Activated CD4-positive, alpha-beta memory T cell treated with anti-CD3 and anti-CD28 coated beads, Interleukin-2, amount 10 ng/mL, durations not matched to agents 7 days and 5 days (primary cell): ENCODE data around the gene CFAP43. TPM values are rescaled to one million over a fixed set of nuclear protein-coding genes. Genes with fewer than 3 reads are reported as not detected.

Experiments
- CTCF ChIA-PET: fragments of 350-600 bp; sonication (Branson Sonifier 250); formaldehyde crosslinking; loops from one replicate; lab custom pipeline; 2021; ENCODE audit warnings: antibody characterized with exemption, inconsistent platforms; lab: Charles Lee
- POLR2A ChIA-PET: fragments of 350-600 bp; sonication (Branson Sonifier 250); formaldehyde crosslinking; loops from one replicate; lab custom pipeline; 2021; ENCODE audit warnings: antibody characterized with exemption; lab: Charles Lee
- DNase-seq: peaks from one replicate; pipeline ENCODE4 v3.0.0-alpha.2; 2020
- H3K27ac Mint-ChIP-seq: one replicate; pipeline ENCODE4 v1.8.0; 2021; ENCODE audit warnings: mild to moderate bottlenecking, mixed read lengths
- H3K27me3 Mint-ChIP-seq: one replicate; pipeline ENCODE4 v1.8.0; 2021; ENCODE audit warnings: mixed read lengths
- H3K36me3 Mint-ChIP-seq: one replicate; pipeline ENCODE4 v1.8.0; 2021; ENCODE audit warnings: low read depth, mixed read lengths
- H3K4me1 Mint-ChIP-seq: one replicate; pipeline ENCODE4 v1.8.0; 2021; ENCODE audit warnings: mixed read lengths
- H3K4me3 Mint-ChIP-seq: one replicate; pipeline ENCODE4 v1.8.0; 2021; ENCODE audit warnings: mild to moderate bottlenecking, mixed read lengths
- H3K9me3 Mint-ChIP-seq: one replicate; pipeline ENCODE4 v1.8.0; 2021; ENCODE audit warnings: mixed read lengths
- total RNA-seq, 2 experiments: library from RNA; stranded (reverse); gene quantifications; one replicate each; pipeline ENCODE4 v1.2.3, GENCODE V29; 2021

CFAP43 gene
- total RNA-seq, 2 experiments from 2014 or later, result 0.18 to 0.25 TPM

DNA sequence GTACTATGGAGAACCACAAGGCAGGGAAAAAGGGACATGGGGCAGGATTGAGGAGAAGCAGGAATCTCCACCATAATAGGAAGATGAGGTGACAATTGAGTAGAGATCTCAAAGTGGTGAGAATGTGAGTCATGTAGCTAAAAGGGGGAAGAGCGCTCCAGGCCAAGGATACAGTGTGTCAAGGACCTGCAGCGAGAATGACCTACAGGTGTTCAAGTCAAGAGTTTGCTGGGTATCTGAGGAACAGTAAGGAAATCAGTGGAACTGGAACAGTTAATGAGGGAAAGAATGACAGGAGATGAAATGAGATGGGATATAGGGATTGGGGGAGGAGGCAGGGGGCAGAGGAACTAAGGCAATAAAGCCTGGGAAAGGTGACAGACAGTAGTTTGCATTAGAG lies 76.6 kb downstream of the CFAP43 start:
- ChIA-PET POLR2A (no interaction called here), CTCF (no interaction called here)
- peaks cover 7% of the 10 kb centered on the region for H3K36me3 Mint-ChIP-seq
- no peak overlapping the region for H3K4me3 Mint-ChIP-seq
- peaks cover 31% of the 10 kb centered on the region for H3K27me3 Mint-ChIP-seq
- no peak overlapping the region for H3K27ac Mint-ChIP-seq
- no peaks in the 10 kb centered on the region for H3K4me1 Mint-ChIP-seq
- no peak for DNase-seq
- H3K9me3 Mint-ChIP-seq, result peaks cover 18% of the 10 kb centered on the region

GRCh38 chr10:104151737-104152136 lies 80.4 kb downstream of the CFAP43 start:
- H3K27ac Mint-ChIP-seq, result no peak overlapping the region
- POLR2A ChIA-PET, result no interaction called here
- H3K4me3 Mint-ChIP-seq, result no peak overlapping the region
- H3K27me3 Mint-ChIP-seq, result peaks cover 41% of the 10 kb centered on the region
- peaks cover 7% of the 10 kb centered on the region for H3K36me3 Mint-ChIP-seq
- CTCF ChIA-PET, result interaction anchor here (0.6 kb wide), 1 partner anchor 77 kb away, joined by 3 read pairs; no protein-coding TSS in a partner anchor
- H3K4me1 Mint-ChIP-seq, result no peaks in the 10 kb centered on the region
- no peak for DNase-seq
- H3K9me3 Mint-ChIP-seq, result peaks cover 18% of the 10 kb centered on the region

- Mint-ChIP-seq H3K4me1 (no peaks in the 10 kb centered on the region), H3K27me3 (peaks cover 37% of the 10 kb centered on the region), H3K4me3 (no peak overlapping the region), H3K9me3 (peaks cover 18% of the 10 kb centered on the region), H3K27ac (no peak overlapping the region), H3K36me3 (peaks cover 7% of the 10 kb centered on the region)
- no peak for DNase-seq
- ChIA-PET POLR2A (no interaction called here), CTCF (no interaction called here)
Observed at GRCh38 chr10:104150139-104150538, 82.0 kb downstream of the CFAP43 start.

- peaks cover 41% of the 10 kb centered on the region for H3K27me3 Mint-ChIP-seq
- ChIA-PET POLR2A (interaction anchor here (1.2 to 1.6 kb wide), 3 partner anchors 25 to 115 kb away, joined by 3 to 5 read pairs (median 3); partner anchors contain the start of gene SFR1), CTCF (interaction anchor here (1.5 kb wide), 1 partner anchor 25 kb away, joined by 5 read pairs; the partner anchor contains the start of gene SFR1)
- peaks cover 5% of the 10 kb centered on the region for H3K36me3 Mint-ChIP-seq
- H3K9me3 Mint-ChIP-seq, result peaks cover 9% of the 10 kb centered on the region
- H3K4me1 Mint-ChIP-seq, result no peaks in the 10 kb centered on the region
- H3K4me3 Mint-ChIP-seq, result no peak overlapping the region
- no peak overlapping the region for H3K27ac Mint-ChIP-seq
- DNase-seq, result no peak
Observed at GRCh38 chr10:104146882-104147281, 85.3 kb downstream of the CFAP43 start.

- CTCF ChIA-PET, result no interaction called here
- H3K27ac Mint-ChIP-seq, result no peak overlapping the region
Observed at GRCh38 chr10:104144931-104145330, 87.2 kb downstream of the CFAP43 start.

GRCh38 chr10:104143829-104144228 lies 88.3 kb downstream of the CFAP43 start:
- DNase-seq, result no peak
- Mint-ChIP-seq H3K4me3 (no peak overlapping the region), H3K27me3 (peaks cover 36% of the 10 kb centered on the region), H3K27ac (no peak overlapping the region), H3K4me1 (no peaks in the 10 kb centered on the region), H3K36me3 (no peaks in the 10 kb centered on the region), H3K9me3 (no peaks in the 10 kb centered on the region)
- POLR2A ChIA-PET, result no interaction called here
- CTCF ChIA-PET, result no interaction called here

More at GRCh38 chr10:104144931-104145330, 87.2 kb downstream of the CFAP43 start:
- POLR2A ChIA-PET, result no interaction called here
- no peaks in the 10 kb centered on the region for H3K36me3 Mint-ChIP-seq
- H3K4me1 Mint-ChIP-seq, result no peaks in the 10 kb centered on the region
- peaks cover 36% of the 10 kb centered on the region for H3K27me3 Mint-ChIP-seq
- no peaks in the 10 kb centered on the region for H3K9me3 Mint-ChIP-seq
- no peak overlapping the region for H3K4me3 Mint-ChIP-seq
- DNase-seq, result no peak

DNA sequence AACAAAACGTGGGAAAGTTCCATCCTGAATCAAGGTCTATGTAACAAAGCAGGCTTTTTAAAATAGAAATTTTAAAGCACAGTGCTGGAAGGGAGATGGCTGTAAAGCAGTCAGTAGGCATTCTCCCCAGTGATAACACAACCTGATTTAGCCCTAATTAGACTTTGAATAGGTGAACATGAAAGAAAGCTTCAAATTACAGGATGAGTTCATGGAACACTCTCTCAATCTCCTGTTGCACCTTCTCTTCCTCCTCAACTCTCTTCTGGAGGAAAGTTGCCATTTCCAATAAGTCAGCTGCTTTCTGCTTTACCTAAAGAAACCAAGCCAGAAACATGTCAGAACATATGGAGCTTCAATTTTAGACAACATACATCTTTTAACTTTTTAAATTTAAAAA lies 90.1 kb downstream of the CFAP43 start:
- Mint-ChIP-seq H3K4me1 (no peaks in the 10 kb centered on the region), H3K9me3 (no peaks in the 10 kb centered on the region), H3K27me3 (peaks cover 32% of the 10 kb centered on the region), H3K36me3 (no peaks in the 10 kb centered on the region), H3K4me3 (no peak overlapping the region), H3K27ac (no peak overlapping the region)
- DNase-seq, result no peak
- CTCF ChIA-PET, result interaction anchor here (0.6 to 1.6 kb wide), 3 partner anchors 14 to 389 kb away, joined by 3 to 5 read pairs (median 3); partner anchors contain the start of gene SFR1
- POLR2A ChIA-PET, result interaction anchor here (1.1 kb wide), 1 partner anchor 20 kb away, joined by 3 read pairs; the partner anchor contains the start of gene SFR1

GRCh38 chr10:104139221-104139620 lies 92.9 kb downstream of the CFAP43 start:
- H3K27me3 Mint-ChIP-seq, result peaks cover 25% of the 10 kb centered on the region
- ChIA-PET POLR2A (no interaction called here), CTCF (interaction anchor here (0.5 to 1.7 kb wide), 3 partner anchors 17 to 255 kb away, joined by 3 to 12 read pairs (median 4); partner anchors contain the start of gene SFR1)
- DNase-seq, result no peak
- no peaks in the 10 kb centered on the region for H3K9me3 Mint-ChIP-seq
- no peak overlapping the region for H3K4me3 Mint-ChIP-seq
- no peak overlapping the region for H3K27ac Mint-ChIP-seq
- H3K4me1 Mint-ChIP-seq, result no peaks in the 10 kb centered on the region
- H3K36me3 Mint-ChIP-seq, result no peaks in the 10 kb centered on the region

- no peak for DNase-seq
- POLR2A ChIA-PET, result no interaction called here
Observed at GRCh38 chr10:104138131-104138530, 94.0 kb downstream of the CFAP43 start.

GRCh38 chr10:104130041-104130440 lies 102.1 kb downstream of the CFAP43 start:
- Mint-ChIP-seq H3K9me3 (no peaks in the 10 kb centered on the region), H3K4me1 (peaks cover 12% of the 10 kb centered on the region), H3K27me3 (peaks cover 13% of the 10 kb centered on the region), H3K36me3 (peaks cover 22% of the 10 kb centered on the region), H3K27ac (no peak overlapping the region), H3K4me3 (no peak overlapping the region)
- ChIA-PET POLR2A (interaction anchor here (1.8 kb wide), 1 partner anchor 8 kb away, joined by 5 read pairs; the partner anchor contains the start of gene SFR1), CTCF (interaction anchor here (1.3 kb wide), 1 partner anchor 244 kb away, joined by 3 read pairs; no protein-coding TSS in a partner anchor)
- DNase-seq, result no peak

More at GRCh38 chr10:104138131-104138530, 94.0 kb downstream of the CFAP43 start:
- Mint-ChIP-seq H3K4me1 (no peaks in the 10 kb centered on the region), H3K27me3 (peaks cover 21% of the 10 kb centered on the region), H3K9me3 (no peaks in the 10 kb centered on the region), H3K4me3 (no peak overlapping the region), H3K27ac (no peak overlapping the region), H3K36me3 (no peaks in the 10 kb centered on the region)
- CTCF ChIA-PET, result no interaction called here

GRCh38 chr10:104128214-104128613 lies 104.0 kb downstream of the CFAP43 start:
- CTCF ChIA-PET, result interaction anchor here (0.8 kb wide), 1 partner anchor 14 kb away, joined by 3 read pairs; no protein-coding TSS in a partner anchor
- Mint-ChIP-seq H3K36me3 (peaks cover 30% of the 10 kb centered on the region), H3K27me3 (peaks cover 9% of the 10 kb centered on the region), H3K4me3 (no peak overlapping the region), H3K9me3 (no peaks in the 10 kb centered on the region), H3K27ac (no peak overlapping the region), H3K4me1 (peaks cover 22% of the 10 kb centered on the region)
- no peak for DNase-seq
- POLR2A ChIA-PET, result no interaction called here

DNA sequence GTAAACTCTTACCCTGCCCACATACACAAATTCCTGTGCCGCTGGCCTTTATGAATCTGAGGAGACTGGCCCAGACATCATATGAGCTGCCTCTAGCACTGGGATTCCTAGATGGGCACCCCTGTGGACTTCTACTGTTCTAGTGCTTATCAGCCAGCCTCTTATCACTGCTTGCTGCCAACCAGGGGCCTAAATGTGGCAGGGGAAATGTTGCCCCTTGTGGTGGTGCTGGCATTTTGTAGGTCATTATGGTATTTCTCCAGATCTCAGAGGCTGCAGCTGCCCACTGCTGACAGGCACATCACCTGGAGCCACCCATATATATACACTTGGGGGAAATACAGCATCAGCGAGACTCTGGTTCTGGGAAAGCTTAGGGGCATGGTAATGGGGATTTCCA lies 104.8 kb downstream of the CFAP43 start:
- Mint-ChIP-seq H3K4me3 (no peak overlapping the region), H3K27me3 (peaks cover 1% of the 10 kb centered on the region), H3K27ac (no peak overlapping the region), H3K4me1 (peaks cover 28% of the 10 kb centered on the region), H3K36me3 (peaks cover 30% of the 10 kb centered on the region), H3K9me3 (no peaks in the 10 kb centered on the region)
- DNase-seq, result no peak
- CTCF ChIA-PET, result interaction anchor here (0.8 to 1.2 kb wide), 2 partner anchors 15 to 147 kb away, joined by 3 read pairs; no protein-coding TSS in a partner anchor
- POLR2A ChIA-PET, result no interaction called here

- POLR2A ChIA-PET, result interaction anchor here (0.7 to 4.3 kb wide), 15 partner anchors 23 to 236 kb away, joined by 3 to 52 read pairs (median 17); partner anchors contain the start of genes GSTO1, SLK and STN1
- Mint-ChIP-seq H3K4me3 (peak overlapping the region; percentile 80), H3K27ac (peak overlapping the region; percentile 63)
Observed at GRCh38 chr10:104123397-104123796, 108.8 kb downstream of the CFAP43 start.

More at GRCh38 chr10:104123397-104123796, 108.8 kb downstream of the CFAP43 start:
- Mint-ChIP-seq H3K9me3 (no peaks in the 10 kb centered on the region), H3K36me3 (peaks cover 30% of the 10 kb centered on the region), H3K27me3 (no peaks in the 10 kb centered on the region), H3K4me1 (peaks cover 44% of the 10 kb centered on the region)
- DNase-seq, result no peak
- CTCF ChIA-PET, result interaction anchor here (0.6 to 4.6 kb wide), 9 partner anchors 13 to 237 kb away, joined by 3 to 56 read pairs (median 3); partner anchors contain the start of gene GSTO1
